A673 (cell line): ENCODE data around the gene RBSN. TPM values are rescaled to one million over a fixed set of nuclear protein-coding genes. Genes with fewer than 3 reads are reported as not detected.

Source experiments
- BruUV-seq: library from RNA; stranded (reverse); fragments of 400-500 nt; replicated peaks from 2 replicates; lab custom pipeline; 2021; lab: Mats Ljungman, UMichigan
- CTCF ChIA-PET: fragments of 300-600 bp; sonication (Branson Sonifier 250); formaldehyde crosslinking; loops from one replicate; lab custom pipeline; 2022; ENCODE audit warnings: antibody characterized with exemption; lab: Charles Lee
- POLR2A ChIA-PET: fragments of 300-600 bp; sonication (Branson Sonifier 250); formaldehyde crosslinking; loops from one replicate; lab custom pipeline; 2022; ENCODE audit warnings: antibody characterized with exemption; ENCODE audit not compliant: low non-redundant PET; lab: Charles Lee
- DNase-seq: peaks from one replicate; pipeline ENCODE4 v3.0.0-alpha.2; 2015; ENCODE audit warnings: low spot score
- H3K27ac ChIP-seq: fragments of 200-600 bp; sonication (generic); 2 replicates; pipeline ENCODE4 v1.5.1; 2016; ENCODE audit warnings: mixed run types, low read depth, mild to moderate bottlenecking, mixed read lengths, antibody characterized with exemption, low read length; ENCODE audit not compliant: poor library complexity, severe bottlenecking
- H3K27me3 ChIP-seq: fragments of 200-600 bp; sonication (generic); replicated peaks from 2 replicates; pipeline ENCODE4 v1.6.1; 2017; ENCODE audit warnings: mixed run types, low read depth, mild to moderate bottlenecking, mixed read lengths, antibody characterized with exemption, low read length; ENCODE audit not compliant: insufficient read depth, poor library complexity
- H3K36me3 ChIP-seq: fragments of 200-600 bp; sonication (generic); 2 replicates; pipeline ENCODE4 v1.6.1; 2016; ENCODE audit warnings: mixed run types, mild to moderate bottlenecking, mixed read lengths, antibody characterized with exemption, low read length; ENCODE audit not compliant: insufficient read depth, poor library complexity, severe bottlenecking
- H3K4me1 ChIP-seq: fragments of 200-600 bp; sonication (generic); 2 replicates; pipeline ENCODE4 v1.6.1; 2017; ENCODE audit warnings: mixed run types, mild to moderate bottlenecking, mixed read lengths, antibody characterized with exemption, low read length; ENCODE audit not compliant: insufficient read depth, poor library complexity, severe bottlenecking
- H3K4me3 ChIP-seq: fragments of 200-600 bp; sonication (generic); 2 replicates; pipeline ENCODE4 v1.5.1; 2016; ENCODE audit warnings: low read depth, mixed run types, mild to moderate bottlenecking, mixed read lengths, low read length; ENCODE audit not compliant: poor library complexity, severe bottlenecking
- H3K9me3 ChIP-seq: fragments of 200-600 bp; sonication (generic); 2 replicates; pipeline ENCODE4 v1.6.1; 2016; ENCODE audit warnings: mixed run types, low read depth, mild to moderate bottlenecking, mixed read lengths, antibody characterized with exemption, low read length; ENCODE audit not compliant: poor library complexity, severe bottlenecking
- EZH2 ChIP-seq: fragments of 200-600 bp; sonication (generic); IDR thresholded peaks from 2 replicates; pipeline ENCODE4 v1.6.1; 2017; ENCODE audit warnings: borderline replicate concordance, low read depth, mild to moderate bottlenecking, mixed read lengths, antibody characterized with exemption, low read length; ENCODE audit not compliant: poor library complexity, severe bottlenecking
- intact Hi-C: fragments of 100-400 bp; cut with micrococcal nuclease; formaldehyde crosslinking; loops from one replicate; pipeline ENCODE4 v1.10.0; 2022; ENCODE audit not compliant: unreplicated experiment
- total RNA-seq: library from RNA; stranded (reverse); gene quantifications from 2 replicates; pipeline ENCODE4 v1.2.3, GENCODE V29; 2021
- TF ChIP-seq, protein P1 (sequence below): fragments of 300-800, 200-600 bp; sonication (generic); conservative IDR thresholded peaks from 2 replicates; pipeline ENCODE4 v1.5.1; 2017; ENCODE audit warnings: low read depth, mild to moderate bottlenecking, antibody characterized with exemption, low read length, moderate library complexity, mixed read lengths

The RBSN gene
- total RNA-seq, 1 experiment from 2014 or later = 31.2 TPM

DNA sequence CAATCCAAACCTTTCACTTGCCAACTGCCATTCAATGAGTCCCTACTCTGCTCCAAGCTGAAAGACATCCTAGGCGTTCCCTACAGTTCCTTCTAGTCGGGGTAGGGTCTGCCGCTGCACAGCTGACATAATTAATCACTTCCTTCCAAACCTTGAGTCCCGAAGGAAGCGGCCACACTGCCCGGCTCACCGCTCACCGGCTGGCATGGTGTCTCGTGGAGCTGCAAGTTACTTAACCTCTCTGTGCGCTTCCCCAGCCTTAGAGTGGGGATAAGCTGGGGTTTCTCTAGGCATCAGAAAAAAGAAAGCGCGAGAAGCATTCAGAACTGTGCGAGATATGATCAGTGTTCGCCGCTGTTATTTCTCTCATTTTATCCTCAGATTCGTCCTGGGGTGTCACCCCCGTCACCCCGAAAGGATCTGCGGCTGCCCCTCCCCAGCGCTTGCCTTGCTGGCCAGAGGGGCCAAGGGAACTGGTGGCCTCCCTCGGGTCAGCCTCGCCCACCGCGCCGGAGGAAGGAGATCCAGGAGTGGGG is 34.6 kb downstream of the RBSN start:
- peaks cover 5% of the 10 kb centered on the region for H3K4me1 ChIP-seq
- peak; percentile 41 for DNase-seq
- no peaks in the 10 kb centered on the region for H3K9me3 ChIP-seq
- no peak for TF ChIP-seq EZH2
- TF ChIP-seq, protein P1, sequence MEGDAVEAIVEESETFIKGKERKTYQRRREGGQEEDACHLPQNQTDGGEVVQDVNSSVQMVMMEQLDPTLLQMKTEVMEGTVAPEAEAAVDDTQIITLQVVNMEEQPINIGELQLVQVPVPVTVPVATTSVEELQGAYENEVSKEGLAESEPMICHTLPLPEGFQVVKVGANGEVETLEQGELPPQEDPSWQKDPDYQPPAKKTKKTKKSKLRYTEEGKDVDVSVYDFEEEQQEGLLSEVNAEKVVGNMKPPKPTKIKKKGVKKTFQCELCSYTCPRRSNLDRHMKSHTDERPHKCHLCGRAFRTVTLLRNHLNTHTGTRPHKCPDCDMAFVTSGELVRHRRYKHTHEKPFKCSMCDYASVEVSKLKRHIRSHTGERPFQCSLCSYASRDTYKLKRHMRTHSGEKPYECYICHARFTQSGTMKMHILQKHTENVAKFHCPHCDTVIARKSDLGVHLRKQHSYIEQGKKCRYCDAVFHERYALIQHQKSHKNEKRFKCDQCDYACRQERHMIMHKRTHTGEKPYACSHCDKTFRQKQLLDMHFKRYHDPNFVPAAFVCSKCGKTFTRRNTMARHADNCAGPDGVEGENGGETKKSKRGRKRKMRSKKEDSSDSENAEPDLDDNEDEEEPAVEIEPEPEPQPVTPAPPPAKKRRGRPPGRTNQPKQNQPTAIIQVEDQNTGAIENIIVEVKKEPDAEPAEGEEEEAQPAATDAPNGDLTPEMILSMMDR = no peak
- H3K27ac ChIP-seq = peak overlapping the region; percentile 86
- BruUV-seq = TSS peak; percentile 42
- H3K27me3 ChIP-seq = no peaks in the 10 kb centered on the region
- ChIA-PET CTCF (interaction anchor here (0.5 to 1.2 kb wide), 2 partner anchors 13 to 596 kb away, joined by 3 to 4 read pairs; no protein-coding TSS in a partner anchor), POLR2A (no interaction called here)
- intact Hi-C loops = no loop called here
- H3K36me3 ChIP-seq = peaks cover 5% of the 10 kb centered on the region
- H3K4me3 ChIP-seq = peak overlapping the region; percentile 99

DNA sequence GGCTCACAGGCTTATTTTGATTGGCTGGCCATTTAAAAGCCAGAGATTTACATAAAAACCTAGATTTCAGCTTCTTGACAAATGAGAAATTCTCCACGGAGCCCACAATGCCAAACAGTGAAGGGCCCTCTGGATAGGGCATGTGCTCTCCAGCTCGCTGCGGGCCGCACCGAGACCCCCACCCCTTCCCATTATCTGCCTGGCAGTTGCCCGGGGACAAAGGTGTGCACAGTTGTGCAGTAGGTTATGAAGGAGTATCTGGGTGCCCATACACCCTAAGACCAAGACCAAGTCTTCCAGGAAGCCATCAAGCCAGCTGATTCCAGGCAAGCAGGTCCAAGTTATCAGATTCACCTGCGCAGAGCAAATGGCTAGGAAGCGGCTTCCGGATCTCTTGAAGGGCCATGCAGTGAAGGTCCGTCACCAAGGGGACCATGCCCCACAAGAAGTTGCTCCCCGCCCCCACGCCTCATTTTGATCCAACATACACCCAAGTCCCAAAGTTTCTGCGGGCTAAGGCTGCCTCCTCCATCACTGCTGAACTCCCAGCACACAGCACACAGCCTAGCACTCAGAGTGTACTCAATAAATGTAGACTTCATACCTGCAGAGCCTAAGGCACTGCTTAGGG is 35.2 kb downstream of the RBSN start:
- TF ChIP-seq, protein P1 = no peak
- TF ChIP-seq EZH2 = no peak
- H3K4me1 ChIP-seq = peaks cover 5% of the 10 kb centered on the region
- ChIA-PET POLR2A (interaction anchor here (0.6 kb wide), 1 partner anchor 33 kb away, joined by 3 read pairs; no protein-coding TSS in a partner anchor), CTCF (no interaction called here)
- DNase-seq = no peak
- intact Hi-C loops = no loop called here
- no TSS peak for BruUV-seq
- H3K36me3 ChIP-seq = peaks cover 11% of the 10 kb centered on the region
- H3K27me3 ChIP-seq = no peaks in the 10 kb centered on the region
- H3K27ac ChIP-seq = peak overlapping the region; percentile 12
- no peaks in the 10 kb centered on the region for H3K9me3 ChIP-seq
- H3K4me3 ChIP-seq = peak overlapping the region; percentile 99

DNA sequence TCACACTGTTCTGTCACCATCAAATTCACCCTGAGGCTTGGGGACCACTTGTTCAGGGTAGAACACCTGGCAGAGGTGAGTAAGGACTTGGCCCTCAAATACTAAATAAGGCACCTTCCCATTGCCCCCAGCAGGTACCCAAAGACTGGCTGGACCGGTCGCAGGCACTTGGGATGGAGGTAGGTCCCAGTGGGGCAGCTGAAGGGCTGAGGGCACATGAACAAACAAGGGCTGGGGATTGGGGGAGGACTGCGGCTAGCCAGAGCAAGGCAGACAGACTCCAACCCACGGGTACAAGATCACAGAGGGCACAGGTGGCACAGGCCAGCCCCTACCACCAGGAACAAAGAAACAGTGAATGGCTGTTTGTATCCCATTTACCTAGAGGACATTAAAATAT is 35.7 kb downstream of the RBSN start:
- peak overlapping the region; percentile 99 for H3K4me3 ChIP-seq
- ChIA-PET POLR2A (interaction anchor here (0.6 kb wide), 1 partner anchor 32 kb away, joined by 3 read pairs; no protein-coding TSS in a partner anchor), CTCF (no interaction called here)
- BruUV-seq = no TSS peak
- intact Hi-C loops = no loop called here
- H3K27ac ChIP-seq = no peak overlapping the region
- no peaks in the 10 kb centered on the region for H3K27me3 ChIP-seq
- H3K9me3 ChIP-seq = no peaks in the 10 kb centered on the region
- TF ChIP-seq, protein P1 = no peak
- DNase-seq = no peak
- peaks cover 5% of the 10 kb centered on the region for H3K4me1 ChIP-seq
- peaks cover 16% of the 10 kb centered on the region for H3K36me3 ChIP-seq
